GM11168 (cell line): ENCODE results near the gene PTCD1.

Source experiments
- in situ Hi-C: fragments of 300-500 bp; cut with MboI; formaldehyde crosslinking; loops from one replicate; pipeline ENCODE4 v1.12.0; 2022; ENCODE audit warnings: low sequenced_read_pairs; ENCODE audit not compliant: unreplicated experiment

The PTCD1 gene

DNA sequence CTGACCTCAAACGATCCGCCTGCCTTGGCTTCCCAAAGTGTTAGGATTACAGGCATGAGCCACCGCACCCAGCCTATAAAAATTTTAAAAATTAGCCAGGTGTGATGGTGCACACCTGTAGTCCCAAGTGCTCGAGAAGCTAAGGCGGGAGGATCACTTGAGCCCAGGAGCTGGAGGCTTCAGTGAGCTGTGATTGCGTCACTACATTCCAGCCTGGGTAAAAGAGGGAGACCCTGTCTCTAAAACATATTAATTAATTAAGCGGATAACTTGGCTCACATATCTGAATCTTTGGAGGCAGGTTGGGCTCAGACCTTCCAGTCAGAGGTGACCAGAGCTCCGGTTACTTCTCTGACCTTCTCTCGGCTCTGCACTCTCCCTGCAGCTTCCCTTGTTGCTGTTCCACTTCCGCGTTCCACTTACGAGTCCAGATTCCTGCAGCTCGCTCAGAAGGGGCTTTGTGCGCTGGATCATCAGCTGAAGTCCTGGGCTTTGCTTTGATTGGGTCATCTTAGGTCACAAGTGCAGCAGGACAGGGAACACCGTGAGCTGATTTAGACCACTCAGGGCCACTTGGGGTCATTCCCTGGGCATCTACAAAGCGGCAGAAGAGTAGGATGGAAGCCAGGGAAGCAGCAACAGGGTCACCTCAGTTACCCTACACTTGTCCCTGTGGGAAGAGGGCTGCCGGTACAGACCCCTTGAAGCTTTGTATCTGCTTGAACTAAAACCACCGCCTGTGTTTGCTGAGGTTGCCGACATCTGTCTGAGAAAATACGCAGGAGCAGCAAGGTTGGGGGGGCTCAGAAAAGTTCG lies 66.1 kb downstream of the PTCD1 start:
- in situ Hi-C loops: no loop called here

- in situ Hi-C loops: no loop called here
Observed at GRCh38 chr7:99371376-99371920, 67.2 kb downstream of the PTCD1 start.

- in situ Hi-C loops: no loop called here
Observed at GRCh38 chr7:99369767-99370391, 68.7 kb downstream of the PTCD1 start.

DNA sequence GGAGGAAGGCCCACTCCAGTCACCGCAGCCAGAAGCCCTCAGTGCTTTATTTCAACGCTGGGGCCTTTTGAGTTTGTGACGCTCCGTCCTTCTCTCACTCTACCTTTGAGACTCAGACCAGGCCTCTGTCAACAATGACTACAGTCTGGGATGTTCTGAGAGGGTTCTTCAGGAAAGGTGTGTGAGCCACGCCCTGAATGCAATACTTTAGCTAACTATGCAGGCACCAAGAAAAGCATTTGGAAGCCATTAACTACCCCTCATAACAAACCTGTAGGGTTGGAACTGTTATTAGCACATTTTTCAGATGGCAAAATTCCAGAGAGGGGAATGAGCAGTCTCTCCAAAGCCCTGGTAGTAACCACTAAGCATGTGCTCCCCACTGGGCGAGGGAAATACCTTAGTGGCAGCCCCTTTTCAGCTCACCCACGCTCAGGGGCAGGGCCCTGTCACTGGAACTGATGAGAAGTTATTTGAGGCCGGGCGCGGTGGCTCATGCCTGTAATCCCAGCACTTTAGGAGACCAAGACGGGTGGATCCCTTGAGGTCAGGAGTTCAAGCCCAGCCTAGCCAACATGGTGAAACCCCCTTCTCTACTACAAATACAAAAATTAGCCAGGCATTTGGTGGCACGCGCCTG lies 69.7 kb downstream of the PTCD1 start:
- in situ Hi-C loops: no loop called here
